Fibroblast of the conjunctiva (primary cell): Measurements from ENCODE around the gene IRF9.

ENCODE experiments used
- DNase-seq: peaks from one replicate; pipeline ENCODE4 v3.0.0-alpha.2; 2010; ENCODE audit warnings: low read depth

IRF9 gene

DNA sequence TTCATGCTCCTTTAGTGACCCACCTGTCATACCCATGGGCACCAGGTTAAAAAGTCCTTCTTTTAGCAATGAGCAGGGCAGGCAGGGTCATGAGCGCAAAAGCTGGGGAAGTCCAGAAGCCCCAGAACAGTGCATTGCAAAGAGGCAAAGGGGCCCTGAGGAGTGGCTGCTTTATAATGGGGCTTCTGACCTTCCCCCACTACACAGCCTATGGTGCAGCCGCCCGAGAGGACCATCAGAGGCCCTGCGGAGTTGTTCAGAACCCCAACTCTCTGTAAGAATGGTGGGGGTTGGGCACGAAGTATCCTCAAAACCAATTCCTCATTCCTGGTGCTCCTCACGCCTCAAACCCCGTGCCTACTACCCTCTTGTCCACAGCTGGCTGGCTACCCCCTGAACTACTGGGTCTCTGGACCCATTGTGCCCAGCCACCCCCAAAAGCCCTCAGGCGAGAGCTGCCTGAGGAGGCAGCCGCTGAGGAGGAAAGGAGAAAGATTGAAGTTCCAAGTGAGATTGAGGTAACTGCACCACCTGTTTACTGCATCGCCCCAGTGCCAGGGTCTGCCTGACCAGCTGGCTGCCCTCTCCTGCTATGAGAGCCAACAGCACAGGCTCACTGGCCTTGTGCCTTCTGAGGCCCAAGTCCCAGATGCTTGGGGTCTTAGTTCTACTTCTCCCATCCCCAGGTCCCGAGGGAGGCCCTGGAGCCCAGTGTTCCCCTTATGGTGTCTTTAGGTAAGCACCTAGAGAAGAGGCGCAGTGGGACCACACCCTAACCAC is 17.5 kb downstream of the IRF9 start:
- no peak for DNase-seq

DNA sequence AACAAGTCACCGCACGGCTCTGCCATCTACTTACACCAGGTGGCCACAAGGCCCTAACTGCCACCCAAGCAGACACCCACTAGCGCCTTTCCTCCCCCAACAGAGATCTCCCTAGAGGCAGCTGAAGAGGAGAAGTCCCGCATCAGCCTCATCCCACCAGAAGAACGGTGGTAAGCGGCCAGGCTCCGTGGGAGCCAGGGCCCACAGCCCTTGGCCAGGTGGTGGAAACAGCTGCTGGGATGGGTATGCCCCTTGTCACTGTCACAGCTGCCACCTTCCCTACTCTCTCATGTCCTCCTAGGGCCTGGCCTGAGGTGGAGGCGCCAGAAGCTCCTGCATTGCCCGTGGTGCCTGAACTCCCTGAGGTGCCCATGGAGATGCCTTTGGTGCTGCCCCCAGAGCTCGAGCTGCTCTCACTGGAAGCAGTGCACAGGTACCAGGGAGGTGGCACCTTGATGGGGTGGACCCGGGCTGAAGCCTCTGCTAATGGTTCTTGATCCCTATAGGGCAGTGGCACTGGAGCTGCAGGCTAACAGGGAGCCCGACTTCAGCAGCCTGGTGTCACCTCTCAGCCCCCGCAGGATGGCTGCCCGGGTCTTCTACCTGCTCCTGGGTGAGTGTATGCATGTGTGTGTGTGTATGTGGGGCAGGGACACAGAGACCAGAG is 18.4 kb downstream of the IRF9 start:
- DNase-seq, result no peak

DNA sequence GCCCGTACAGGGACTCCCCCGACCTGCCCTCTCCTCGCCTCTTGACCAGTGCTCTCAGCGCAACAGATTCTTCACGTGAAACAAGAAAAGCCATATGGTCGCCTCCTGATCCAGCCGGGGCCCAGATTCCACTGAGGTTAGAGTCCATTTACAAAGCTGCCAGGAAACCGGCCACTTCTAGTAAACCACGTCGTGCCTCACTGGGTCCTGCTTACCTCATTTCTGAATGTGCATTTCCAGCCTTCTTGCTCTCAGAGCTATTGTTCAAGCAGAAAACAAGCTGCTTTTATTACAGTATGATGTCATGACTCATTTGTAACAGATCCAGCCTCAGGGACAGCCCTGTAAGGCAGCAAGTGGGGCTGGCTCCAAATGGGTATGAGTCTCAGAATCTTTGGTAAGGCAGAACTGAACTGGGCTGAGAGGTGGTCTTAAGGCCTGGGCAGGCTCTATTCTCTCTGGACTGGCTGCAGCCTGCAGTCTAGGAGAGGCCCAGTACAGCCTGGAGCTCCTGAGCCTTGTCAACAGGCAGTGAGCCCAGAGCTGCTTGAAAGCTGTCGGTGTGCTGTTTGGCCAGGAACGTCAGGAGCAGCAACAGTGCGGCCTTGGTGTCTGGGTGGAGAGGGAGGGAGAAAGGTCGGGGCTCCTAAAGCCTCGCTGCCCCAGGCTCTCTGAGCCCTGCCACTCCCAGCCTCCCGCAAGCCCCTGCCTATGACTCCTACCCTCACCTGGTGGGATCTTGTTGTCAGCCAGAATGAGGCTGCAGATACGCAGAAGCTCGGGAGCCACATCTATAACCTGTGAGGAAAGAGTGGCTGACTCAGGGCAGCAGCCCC is 19.1 kb downstream of the IRF9 start:
- no peak for DNase-seq

DNA sequence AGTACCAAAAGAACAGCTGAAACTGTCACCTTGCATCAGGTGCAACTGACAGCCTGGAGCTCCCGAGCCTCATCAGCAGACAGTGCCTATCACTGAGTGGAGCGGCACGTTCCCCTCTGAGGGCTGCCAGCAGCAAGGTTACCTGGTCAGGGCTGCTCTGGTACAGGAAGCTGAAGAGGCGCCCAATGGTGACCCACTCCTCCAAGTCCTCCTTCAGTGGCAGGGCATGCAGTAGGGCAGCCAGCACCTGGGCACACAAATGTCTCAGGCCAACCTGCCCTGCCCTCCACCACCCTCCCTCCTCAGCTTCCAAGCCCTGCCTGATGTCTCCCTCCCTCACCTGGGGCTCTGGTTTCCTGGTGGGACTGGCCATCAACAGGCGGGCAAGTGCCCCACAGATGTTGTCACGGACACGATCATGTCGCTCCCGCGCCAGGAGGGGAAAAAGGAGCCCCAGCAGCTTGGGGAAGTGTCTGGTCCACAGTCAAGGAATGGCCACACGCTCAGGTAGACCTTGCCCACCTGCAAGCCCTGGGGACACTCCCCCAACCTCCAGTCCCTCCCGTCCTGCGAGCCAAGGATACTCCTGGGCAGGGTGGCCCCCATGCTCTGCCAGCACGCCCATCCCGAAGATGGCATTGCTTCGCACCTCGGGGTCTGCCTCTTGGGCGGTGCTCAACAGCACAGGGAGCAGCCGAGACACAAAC is 20.5 kb downstream of the IRF9 start:
- DNase-seq, result no peak

DNA sequence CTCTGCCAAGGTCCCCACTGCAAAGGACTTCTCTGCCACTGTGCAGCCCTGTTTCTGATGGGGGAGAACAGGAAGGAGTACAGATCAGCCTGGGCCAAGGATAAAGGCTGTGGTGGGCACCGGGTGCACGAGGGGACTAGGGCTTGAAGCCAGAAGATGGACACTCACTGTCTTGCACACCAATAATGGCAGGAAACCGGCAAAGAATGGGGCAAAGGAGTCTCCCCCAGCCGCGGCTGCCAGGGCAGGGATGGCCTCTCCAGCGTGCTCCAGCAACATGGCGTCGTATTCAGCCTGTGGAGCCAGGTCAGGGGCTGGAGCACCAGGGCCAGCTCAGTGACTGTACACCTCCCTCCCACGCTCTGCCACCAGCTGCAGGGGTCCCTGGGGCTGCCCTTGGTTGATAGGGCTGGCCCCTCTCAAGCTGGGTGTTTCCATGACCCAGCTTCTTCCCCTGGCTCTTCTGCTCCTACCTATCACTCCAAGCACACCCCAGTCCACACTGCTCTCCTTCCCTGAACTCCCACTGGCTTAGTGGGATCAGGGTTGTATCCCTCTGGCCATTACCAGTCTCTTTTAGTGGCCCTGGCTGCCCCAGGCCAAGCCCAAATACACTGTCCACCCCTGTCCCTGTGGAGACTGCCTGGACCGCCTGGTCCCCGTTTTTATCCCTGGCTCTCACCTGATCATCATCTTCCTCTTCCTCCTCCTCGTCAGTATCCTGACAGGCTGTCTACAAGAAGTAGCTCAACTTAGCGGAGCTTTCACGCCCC is 21.2 kb downstream of the IRF9 start:
- no peak for DNase-seq

DNA sequence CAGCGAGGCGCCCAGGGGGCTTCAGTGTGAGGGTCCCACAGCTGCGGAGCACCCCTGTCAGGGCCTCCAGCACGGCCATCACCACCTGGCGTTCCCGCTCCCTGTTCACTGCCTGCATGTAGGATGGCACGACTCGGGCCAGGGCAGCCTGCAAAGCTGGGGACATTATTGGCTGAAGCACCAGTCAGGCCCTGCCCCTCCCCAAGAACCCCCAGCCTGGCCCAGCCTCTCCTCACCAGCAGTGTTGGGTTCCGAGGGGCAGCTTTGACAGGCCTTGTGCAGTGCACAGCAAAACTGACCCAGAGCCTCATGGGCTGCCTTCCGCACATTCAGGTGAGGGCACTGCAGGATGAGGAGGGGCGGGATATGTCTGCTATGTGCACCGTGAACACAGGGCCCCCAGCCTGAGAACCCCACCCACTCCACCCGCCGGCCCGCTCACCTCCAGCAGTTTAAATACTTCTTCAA is 22.0 kb downstream of the IRF9 start:
- no peak for DNase-seq

DNA sequence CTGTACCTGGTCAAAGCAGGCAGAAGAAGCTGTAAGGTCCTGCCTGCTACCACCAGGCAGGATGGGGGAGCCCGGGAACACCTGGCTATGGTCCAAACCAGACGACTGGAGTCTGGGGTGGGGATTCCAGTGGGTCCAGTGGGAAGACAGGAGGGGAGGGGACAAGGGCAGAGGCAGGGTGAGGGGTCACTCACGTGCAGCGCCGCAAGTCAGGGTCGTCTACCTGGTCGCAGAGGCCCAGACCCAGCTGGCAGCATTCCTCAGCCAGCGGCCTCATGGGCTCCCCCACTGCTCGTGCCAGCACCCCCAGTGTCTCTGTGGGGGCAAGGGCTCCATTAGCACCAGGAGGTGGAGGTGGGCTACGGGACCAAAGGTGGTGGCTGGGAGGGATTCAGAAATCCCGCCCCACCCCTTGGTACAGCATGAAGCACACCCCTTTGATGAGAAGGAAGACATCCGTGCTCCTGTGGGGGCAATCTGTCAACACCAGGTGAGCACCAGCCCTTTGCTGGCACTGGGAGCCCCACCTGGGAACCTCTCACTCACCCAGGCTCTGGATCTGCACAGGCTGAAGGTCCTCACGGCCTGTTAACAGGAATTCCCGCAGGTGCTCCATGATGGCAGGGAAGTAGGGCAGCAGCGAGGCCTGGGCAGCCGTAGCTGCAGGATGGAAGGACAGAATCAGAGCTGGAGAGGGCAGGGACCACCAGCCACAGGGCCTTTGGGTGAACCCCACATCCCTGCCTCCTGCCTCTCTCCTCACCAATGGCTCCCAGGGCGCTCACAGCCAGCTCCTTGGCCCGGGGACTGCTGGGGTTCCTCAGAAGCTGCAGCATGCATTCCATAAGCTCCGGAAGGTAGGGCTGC is 23.3 kb downstream of the IRF9 start:
- no peak for DNase-seq

DNA sequence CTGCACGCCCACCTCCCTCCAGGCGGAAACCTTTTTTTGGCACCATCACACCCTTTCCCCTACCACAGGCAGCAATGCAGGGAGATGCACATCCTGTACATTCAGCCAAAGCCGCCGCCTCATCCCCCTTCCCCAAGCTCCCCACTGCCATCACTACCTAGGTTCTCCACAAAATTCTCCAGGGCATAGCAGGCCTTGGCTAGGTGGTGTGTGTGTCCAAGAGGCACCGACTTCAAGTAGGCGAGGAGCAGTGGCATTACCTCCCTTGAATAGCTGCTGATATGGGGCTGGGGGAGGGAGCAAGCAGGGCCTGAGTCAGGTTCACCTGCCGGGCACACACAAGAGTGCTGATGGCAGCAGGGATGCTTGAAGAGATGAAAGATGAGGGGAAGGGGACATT is 24.0 kb downstream of the IRF9 start:
- DNase-seq, result no peak

DNA sequence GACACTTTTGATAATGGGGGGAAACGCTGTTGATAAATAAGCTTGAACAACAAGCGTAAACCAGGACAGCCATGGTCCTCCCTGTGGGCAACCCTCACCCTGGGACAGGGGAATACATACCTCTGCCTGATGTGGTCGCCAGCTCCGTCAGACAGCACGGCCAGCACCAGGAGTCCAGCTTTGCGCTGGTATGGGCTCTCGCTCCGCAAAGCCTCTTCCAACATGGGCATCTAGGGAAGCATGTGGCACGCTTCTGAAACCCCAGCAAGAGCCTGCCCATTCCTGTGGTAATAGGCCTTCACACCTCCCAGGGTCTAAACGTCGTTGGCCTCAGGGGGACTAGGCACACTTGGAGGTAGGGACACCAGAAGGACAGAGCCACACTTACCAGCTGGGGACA is 24.7 kb downstream of the IRF9 start:
- no peak for DNase-seq

DNA sequence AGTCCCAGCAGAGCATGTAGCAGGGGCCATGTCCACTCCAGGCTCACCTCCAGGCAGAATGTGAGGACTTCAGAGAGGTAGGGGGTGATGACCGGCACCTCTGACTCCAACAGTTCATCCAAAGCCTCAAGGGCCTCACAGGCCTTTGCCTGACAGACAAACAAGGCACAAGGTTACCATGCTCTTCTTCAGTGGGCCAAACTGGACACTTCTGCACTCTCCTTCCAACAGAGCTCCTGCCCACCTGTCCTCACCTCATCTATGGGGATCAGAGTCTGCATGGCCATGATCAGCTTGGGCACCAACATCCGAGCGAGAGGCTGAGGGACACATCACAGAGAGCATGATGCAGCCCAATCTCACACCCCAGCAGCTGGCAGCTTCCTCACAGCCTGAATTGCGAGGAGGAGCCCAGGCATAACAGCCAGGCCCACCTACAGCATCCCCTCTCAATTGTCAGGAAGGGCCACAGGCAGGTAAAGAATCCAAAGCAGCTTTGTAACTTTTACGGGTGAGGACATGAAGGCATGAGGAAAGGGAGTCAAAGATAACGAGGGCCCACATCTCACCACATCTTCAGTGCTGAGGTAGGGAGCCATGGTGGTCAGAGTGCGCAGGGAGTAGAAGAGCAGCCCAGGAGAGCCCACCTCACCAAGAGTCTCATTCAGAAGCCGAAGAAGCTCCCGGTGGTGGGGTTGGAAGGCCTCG is 25.9 kb downstream of the IRF9 start:
- DNase-seq, result no peak

DNA sequence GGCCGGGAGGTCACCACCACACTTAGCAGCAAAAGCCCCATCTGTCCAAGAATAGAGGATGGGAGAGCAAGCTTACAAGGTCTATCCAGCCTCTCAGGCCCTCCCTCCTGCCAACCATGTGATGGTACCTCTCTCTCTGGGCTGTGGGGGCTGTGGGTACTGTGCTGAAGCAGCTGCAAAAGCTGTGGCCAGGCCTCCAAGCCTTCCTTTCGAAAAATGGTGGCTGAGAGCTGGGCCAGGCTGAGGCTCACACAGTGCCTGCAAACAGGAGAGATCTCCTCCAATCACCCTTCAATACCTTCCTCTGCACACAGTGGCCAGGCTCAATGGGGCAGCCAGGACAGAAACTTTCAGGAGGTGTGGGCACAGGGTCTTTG is 26.5 kb downstream of the IRF9 start:
- no peak for DNase-seq

DNA sequence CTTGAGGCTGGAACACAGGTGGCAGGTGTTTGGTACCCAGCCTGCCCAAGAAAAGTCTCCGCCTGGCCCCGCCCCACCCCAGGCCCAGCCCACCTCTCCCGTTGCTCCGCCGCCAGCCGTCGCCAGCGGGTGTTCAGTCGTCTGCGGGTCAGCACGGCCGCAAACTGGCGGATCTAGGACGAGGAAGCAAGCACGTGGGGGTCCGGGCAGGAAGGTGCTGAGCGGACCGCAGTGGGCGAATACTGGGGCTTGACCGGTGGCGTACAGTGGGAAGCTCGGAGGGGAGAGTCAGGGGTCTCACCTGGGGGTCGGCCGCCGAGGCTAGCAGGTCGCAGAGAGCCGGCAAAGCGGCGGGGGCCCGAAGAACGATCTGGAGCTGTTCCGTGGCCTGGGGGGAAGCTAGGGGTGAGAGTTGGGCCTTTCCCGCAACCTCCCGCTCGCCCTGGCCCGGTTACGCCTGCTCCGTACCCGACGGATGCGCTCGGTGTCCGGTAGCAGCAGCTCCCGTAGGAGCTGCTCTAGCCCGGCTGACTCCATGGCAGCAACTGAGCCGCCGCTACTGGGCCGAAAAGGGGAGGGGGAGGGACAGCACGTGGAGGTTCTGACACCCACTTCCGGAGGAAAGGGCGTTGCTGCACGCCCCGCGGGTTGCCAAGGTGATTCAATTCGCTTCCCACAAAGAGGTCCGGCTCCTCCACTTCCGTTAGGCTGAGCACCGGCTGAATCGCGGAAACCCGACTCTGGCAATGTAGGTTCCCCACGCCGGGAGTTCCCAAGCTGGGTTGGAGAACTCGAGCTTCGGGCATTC is 27.4 kb downstream of the IRF9 start, which contains the start of gene IPO4:
Gene IPO4, minus strand, starts transcription at position 566 of the 808 bp plus-strand sequence. Its CDS starts 29 bp downstream, at position 537.
- DNase-seq, result peak; percentile 95

DNA sequence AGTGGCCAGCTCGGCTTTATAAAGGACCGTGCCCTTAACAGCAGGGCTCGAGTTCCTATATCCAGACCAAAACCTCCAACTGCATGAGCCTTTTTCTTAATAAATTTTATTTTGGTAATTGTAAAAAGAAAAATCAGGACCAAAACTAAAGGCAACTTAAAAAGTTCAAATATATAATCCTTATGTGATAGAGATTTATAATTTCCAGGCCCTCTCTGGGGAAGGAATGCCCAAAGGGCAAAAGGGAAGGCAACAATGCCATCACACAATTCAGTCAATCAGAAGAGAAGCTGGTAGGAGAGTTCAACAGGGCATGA is 28.0 kb downstream of the IRF9 start:
- no peak for DNase-seq

DNA sequence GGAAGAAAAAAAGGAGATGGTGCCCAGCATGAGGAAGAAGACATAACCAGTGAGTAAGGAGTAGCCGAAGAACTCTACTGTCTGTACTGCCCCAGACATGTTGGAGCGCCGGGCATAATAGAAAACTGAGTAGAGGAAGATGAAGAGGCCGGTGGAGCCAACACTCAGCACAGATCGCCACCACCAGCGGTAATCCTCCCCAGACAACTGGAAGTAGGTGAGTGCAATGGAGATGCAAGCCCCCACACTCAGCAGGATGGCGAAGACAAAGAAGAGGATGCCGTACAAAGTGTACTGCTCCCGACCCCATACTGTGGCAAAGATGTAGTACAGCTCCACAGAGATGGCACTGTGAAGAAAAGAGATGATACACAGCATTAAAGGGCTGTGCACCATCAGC is 28.4 kb downstream of the IRF9 start:
- DNase-seq, result no peak

DNA sequence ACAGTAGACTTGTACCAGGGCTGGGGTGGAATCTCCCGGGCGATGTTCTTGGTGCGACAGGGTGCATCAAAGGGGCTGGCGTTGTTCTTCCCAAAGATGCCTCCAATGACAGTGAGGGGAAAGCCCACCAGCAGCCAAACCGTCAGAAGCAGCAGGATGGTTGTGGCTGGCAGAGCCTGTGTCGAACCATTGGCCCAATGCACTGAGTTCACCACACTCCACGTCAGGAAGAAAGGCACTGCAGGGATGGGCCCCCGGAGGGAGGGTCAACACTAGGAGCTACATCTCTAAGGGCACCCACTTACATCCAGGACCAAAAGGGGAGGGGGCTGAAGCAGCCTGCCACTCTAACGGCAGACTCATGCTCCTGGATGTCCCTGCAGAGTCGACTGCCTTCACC is 29.4 kb downstream of the IRF9 start:
- DNase-seq, result no peak

DNA sequence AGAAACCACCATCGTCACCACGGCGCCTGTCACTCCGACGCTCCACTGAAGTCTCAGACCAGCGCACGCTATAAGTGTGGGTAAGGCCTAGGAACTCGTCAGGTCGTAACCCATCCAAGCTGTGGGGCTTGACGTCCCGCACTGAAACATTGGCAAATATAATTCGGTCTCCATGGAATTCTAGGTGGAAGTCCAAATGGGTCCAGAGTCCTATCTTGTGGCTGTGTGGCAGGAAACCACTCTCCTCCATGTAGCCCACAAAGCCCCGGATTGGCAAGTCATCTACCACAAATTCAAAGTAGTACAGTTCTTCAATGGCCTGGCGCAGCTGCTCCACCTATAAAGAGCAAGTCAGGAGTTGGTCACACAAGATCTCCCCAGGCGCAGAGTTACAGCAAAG is 31.9 kb downstream of the IRF9 start:
- no peak for DNase-seq

DNA sequence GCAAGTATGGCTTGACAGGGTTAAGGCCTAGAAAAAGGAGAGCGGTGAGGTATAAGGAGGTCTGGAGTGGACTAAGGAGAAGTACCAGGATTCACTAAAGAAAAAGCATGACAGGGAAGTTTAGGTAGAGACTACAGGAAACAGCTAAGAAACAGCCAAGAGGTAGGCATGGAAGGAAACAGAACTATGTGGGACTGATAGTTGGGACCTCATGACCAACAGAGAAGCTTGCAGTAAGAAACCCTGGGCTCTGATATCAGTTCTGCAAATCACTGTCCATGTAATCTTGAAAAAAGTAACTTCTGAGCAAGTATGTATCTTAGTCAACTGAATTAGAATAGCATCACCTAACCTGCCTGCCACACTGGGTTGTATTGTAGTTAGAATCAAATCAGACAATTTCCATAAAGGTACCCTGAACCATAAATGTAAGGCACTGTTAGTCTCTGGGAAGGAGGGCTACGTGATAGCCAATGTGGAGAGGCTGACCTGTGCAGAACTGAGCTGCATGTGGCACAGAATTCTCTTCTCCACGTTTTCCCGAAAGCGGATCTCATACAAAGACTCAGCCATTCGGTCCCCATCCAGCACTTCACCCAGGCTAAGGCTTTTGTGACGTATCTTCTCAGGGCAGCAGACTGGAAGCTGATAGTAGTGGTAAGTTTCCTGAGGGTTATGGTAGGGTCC is 33.3 kb downstream of the IRF9 start:
- DNase-seq, result no peak

DNA sequence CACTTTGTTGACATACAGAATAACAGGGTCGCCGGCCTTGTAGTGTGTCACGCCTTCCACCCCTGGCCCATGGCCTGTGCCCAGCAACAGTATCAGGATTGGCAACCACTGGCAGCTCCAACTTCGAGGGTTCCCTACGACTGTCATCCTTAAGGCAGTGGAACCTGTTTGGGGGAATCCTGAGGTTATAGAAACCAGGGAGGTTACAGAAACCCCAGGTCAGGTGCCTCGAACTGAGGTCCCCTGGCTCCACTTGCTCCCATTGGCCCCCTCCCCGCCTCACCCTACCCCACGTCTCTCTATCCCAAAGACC is 33.8 kb downstream of the IRF9 start:
- DNase-seq, result no peak
